ENCODE results near the gene GRSF1.

DNA sequence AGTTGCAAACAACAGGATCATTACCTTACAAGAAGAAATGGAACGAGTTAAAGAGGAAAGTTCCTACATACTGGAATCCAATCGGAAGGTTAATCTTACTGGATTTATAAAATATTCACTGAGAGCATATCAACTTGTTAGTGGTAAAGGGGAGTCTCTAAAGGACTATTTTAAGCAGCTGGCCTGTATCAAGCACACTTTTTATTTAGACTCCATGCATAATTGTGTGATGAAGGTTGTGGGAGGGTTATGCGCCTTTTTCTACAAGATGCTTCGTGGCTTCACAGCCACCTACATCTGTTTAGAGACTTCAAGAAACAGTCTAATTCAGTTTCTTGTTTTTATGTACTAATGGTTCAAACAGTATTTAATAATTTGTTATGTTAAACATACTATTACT is 56.6 kb downstream of the GRSF1 start:
- TF ChIP-seq POLR2A (IDR thresholded peaks at IDR 0.05; ENCODE audit: low read length) (no peak), GATA1 (IDR thresholded peaks at IDR 0.05; ENCODE audit: low read depth, low read length) (no peak)

Measured in erythroblast (primary cell).